HG02852 (cell line): ENCODE data around the gene ALOXE3.
"Not testable (repeated sequence)": the region's sequence is repeated elsewhere in the genome, so short reads cannot be mapped to it uniquely, and the experiment has no call there.

Experiments used
- ATAC-seq: cut with Tn5 transposase; IDR thresholded peaks from one replicate; pipeline ENCODE4 v1.9.1; 2021; ENCODE audit warnings: mild to moderate bottlenecking, moderate library complexity; ENCODE audit not compliant: unreplicated experiment

ALOXE3 gene

DNA sequence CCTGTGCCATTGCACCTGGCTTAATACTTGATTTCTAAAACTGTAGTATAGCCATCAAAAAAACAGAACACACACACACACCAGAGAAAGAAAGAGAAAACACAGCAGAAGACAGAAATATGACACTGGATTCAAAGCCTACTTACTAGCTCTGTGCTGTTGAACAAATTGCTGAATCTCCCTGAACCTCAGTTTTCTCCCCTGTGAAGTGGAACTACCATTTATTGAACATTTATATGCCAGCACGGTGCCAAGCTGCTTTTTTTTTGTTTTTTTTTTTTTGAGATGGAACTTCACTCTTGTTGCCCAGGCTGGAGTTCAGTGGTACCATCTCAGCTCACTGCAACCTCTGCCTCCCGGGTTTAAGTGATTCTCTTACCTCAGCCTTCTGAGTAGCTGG, 17.6 kb downstream of the ALOXE3 start:
- no peak for ATAC-seq

DNA sequence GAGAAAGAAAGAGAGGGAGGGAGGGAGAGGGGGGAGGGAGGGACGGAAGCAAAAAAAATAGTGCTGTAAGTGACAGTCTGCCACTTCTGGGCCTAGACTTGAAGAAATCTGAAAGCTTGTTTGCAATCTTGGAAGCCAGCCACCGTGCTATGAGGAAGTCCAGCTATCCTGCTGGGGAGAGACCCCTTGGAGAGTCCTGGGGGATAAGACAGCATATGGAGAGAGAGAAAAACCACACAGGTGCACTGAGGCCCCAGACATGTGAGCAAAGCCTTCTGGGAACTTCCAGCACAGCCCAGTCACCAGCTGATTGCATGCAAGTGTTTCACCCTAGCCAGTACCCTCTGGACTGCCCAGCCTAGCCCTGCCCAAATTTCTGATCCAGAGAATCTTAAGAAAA, 18.2 kb downstream of the ALOXE3 start:
- ATAC-seq = no peak

DNA sequence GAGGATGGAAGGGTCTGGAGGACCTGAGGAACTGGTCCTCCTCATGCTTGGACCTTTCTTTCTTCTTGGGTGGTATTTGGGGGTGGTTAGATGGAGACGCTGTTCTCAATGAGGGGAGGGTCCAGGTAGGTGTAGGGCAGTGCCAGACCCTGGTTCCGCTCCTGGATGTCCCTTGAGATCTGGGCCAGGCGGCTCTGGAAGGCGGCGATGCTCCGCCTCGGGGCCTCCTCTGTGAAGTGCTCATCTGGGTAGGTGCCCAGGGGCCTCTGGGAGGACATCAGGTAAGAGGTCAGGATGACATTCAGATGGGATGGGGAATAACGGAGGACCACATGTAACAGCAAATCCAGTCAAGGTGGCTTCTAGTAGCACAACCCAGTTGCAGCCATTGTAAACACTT, 21.8 kb downstream of the ALOXE3 start:
- no peak for ATAC-seq

DNA sequence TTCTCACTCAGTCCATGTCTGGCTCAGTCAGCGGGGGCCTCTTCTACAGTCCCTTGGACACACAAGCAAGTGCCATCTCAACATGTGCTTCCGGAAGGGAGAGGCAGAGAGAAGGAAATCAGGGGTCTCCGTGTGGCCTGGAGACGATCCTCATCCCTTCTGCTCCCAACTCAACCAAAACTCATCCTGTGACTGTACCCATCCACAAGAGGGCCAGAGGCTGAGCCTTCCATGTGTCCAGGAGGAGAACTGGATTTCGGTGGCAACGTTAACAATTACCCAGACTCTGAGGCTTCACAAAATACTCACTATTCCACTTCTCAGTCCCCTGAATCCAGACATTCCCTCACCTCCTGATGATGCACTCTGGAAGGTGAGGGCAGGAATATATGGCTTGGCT, 23.0 kb downstream of the ALOXE3 start:
- no peak for ATAC-seq

DNA sequence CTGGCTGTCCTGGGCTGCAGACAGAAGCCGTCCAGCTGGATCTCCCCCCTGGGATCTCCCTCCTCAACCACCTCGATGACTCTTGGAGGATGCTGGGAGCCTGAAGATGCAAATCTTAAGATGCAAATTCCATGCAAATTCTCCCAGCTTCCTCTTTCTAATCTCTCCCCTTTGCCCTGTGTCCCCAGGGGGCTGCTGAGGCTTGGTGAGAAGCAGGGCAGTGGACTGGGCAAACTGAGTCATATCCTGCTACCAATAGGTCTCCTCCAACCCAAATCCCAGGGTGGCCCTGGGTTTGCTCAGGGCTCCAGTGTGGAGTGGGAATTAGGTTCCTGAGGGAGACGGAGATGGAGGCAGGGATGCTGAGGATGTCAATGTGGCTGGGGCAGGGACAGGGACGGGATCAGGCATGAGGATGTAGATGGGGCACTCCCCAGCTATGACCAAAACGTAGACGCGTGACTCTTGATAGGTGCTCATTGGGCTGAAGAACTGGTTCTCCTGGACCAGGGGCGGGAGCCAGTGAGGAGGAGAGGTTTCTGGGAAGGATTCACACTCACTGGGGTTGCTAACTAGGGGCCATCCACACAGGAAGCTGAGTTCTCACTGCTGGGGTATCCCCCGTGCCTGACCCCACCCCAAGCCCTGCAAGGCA, 27.2 kb downstream of the ALOXE3 start:
- ATAC-seq = no peak

DNA sequence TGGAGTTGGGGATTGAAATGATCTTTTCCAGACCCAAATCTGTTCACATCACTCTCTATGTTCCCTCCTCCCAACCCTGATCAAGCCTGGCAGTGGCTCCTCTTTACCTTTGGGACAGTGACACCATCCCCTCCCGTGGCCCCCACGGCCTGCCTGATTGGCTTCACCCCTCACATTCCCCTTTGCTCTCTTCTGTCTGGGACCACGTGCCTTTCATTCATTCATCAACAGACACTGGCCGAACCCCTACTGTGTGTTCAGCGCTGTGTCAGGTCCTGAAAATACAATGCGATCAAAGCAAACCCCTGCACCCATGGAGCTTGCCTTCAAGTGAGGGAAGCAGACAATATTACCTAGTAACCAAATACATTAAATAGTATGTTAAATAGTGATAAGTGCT, 28.6 kb downstream of the ALOXE3 start:
- no peak for ATAC-seq

DNA sequence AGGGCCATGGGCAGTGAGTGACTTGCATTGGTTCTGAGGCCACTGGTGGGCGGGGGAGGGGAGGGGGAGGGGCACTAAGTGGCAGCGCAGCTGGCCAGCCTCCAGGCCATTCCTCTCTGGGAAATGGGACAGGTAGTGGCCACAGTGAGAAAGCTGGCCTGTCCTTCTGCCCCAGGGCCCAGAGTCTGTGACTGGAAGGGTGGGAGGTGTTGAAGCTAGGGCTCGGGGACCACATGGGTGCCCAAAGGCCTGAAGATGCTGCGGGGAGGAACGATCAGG, 30.4 kb downstream of the ALOXE3 start:
- no peak for ATAC-seq

DNA sequence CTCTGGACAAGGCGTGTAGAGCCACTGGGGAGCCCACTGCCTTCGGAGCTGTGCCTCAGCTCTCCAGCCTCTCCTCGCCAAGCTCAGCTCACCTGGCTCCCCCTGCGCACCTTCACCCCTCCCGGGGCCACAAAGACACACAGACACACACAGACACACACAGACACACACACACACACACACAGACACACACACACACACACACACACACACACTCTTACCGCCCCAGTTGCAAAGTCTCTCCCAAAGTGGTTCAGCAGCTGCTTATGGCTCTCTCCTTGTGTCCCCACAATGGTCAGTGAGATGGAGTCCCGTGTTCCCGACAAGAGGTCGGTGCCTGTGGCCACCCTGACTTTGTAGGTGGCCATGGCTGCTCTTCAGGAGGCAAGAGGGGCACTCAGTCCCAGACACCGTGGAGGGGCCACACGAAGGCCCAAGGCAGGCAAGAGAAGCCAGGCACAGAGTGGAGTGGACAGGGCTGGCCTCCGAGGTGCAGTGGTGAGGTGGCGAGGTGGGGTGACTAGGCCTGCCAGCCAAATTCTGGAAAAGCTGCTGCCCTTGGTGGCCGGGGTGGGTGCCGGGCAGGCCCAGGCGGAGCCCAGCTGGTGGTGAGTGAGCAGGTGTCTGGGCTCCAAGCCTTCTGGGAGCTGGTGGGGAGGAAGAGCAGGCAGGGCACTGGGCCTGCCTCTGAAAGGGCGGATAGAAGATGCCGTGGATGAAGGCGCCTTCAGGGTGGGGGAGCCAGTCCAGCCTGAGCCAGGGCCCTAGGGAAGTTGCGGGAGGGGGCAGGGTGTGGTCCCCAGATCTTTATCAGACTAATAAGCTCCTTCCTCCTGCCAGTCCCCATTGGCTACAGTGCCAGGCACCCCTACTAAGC, 31.0 kb downstream of the ALOXE3 start, which contains the start of gene ALOX12B:
TSS of gene ALOX12B (minus strand) at position 642 of the 877 bp plus-strand sequence. CDS start at position 368, 274 bp downstream.
- ATAC-seq = no peak

DNA sequence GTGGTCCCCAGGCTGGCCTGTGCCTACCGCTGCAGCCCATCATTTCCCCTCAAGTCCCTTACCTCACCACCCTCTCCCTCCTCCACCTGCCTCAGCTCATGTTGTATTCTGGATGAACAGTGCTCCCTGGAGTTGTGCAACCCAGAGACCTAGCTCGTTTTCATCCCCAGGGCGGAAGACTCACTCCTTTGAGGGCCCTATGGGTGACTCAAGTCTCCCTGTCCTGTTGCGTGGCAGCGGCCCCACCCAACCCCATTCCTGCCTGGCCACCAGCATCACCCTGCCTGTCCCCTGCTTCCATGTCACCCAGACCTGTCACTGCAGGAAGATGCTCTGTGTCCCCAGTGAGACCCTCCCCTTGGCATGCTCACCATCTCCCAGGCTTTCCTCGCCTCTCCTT, 34.1 kb downstream of the ALOXE3 start:
- no peak for ATAC-seq

DNA sequence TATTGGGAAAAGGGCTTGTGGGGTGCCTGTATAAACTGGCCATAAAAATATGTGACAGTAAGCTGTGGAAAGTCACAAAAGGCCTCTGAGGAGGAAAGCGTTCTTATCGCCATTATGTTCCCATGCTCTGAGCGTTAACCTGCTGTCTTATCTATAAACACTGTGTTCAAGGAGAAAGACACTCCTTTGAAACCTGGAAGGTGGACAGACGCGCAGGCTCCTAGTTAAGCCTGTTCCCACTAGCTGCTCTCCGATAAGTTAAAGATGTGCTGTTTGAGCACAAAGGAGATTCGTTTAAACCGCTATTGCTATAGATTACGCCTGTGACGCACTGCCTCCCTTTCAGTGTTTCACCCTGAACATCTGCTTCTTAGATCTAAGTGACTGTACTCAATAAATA, 36.0 kb downstream of the ALOXE3 start:
- no peak for ATAC-seq

DNA sequence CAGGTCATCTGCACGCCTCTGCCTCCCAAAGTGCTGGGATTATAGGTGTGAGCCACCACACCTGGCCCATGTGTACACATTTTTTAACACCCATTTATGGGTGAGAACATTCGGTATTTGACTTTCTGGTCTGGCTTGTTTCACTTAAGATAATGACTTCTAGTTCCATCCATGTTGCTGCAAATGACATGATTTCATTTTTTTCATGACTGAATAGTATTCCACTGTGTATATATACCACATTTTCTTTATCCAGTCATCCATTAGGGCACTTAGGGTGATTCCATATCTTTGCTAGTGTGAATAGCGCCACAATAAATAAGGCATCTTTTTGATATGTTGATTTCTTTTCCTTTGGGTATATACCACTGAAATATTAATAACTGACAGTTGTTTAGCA, 36.4 kb downstream of the ALOXE3 start:
- ATAC-seq = no peak

DNA sequence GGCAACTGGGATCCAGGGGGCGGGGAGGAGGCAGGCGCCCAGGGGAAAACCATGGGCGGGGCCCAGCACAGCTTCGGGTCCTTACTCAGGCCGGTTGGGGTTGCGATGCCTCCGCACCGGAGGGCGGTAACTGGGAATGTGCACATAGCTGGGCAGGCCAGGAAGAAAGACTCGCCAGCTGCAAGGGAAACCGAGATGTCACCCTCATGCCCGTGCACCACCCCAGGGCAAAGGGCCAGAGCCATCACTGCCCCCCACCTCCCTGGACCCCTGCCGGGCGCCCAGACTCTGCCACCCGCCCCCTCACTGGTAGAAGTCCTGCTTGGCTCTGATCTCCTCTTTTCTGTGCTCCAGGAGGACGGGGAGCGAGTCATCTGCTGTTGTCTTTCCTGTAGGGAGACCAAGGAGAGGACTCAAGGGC, 37.5 kb downstream of the ALOXE3 start:
- no peak for ATAC-seq

DNA sequence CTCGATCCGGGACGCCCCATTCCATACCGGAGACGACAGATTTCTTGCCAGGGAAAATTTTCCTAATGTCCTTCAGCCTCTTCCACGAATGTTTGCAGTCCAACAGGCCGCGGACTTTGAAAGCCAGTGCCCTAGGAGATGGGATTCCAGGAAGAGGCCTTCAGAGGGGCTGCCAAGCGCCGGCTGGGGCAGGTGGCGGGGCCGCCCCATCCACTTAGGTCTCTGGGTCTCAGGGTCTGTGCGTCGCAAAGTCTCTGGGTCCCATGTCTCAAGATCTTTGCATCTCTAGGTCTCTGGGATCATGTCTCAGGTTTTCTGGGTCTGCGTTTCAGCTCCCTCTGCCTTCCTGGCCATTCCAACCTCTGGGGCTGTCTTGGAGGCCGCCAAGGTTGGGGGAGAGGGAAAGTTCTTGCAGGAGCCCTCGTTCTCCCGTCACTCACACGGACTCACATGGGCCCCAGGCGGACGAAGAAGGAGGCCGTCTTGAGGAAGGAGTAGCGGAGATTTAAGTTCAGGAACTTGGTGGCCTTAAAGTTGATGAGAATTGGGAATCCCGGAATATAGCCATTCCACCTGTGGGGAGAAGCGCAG, 38.0 kb downstream of the ALOXE3 start:
- ATAC-seq = no peak

DNA sequence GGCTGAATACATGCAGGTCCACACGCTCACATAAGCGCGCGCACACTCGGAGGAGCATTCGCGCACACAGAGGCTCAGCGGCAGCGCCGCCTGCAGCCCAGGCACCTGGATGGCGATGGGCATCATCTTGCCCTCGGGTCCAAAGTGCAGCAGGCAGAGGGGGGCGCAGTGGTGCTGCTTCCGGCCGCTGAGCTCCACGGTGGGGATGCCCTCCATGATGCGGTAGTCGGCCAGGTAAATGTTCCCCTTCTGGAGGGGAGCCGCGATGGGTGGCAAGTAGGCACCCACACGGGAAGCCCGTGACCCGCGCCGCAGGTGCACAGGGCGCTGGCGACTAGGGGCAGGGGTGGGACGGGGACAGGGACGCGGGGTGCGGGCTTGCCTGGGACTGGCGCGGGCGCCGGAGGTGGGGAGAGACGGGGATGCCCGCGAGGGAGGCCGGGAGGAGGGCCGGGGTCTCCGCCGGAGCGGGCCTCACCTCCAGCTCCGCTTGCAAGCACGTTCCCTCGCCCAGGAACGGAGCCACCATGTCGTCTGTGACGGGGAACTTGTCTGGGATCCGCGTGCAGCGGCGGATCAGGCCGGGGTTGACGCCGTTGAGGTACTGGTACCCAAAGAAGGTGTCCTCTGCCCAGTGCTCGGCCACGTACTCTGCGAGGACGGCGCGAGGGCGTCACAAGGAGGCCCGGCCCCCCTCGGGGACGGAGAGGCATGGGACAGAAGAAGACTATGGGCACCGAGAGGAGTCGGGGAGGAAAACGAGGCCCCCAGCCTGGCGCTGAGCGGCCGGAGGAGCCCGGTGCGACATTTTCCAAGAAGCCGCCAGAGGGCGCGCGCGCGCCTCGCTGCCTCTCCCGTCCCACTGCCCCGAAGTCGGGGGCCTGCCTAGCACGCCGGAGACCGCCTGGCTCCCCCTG, 38.8 kb downstream of the ALOXE3 start:
- no peak for ATAC-seq

DNA sequence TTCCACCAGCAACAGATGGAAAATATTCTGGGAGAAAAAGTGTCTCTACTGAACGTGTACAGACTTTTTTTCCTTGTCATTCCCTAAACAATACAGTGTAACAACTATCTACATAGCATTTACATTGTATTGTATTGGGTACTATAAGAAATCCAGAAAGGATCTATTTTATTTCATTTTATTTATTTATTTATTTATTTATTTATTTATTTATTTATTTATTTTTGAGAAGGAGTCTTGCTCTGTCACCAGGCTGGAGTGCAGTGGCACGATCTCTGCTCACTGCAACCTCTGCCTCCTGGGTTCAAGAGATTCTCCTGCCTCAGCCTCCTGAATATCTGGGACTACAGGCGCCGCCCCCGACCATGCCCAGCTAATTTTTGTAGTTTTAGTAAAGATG, 40.4 kb downstream of the ALOXE3 start:
- not testable (repeated sequence) for ATAC-seq

DNA sequence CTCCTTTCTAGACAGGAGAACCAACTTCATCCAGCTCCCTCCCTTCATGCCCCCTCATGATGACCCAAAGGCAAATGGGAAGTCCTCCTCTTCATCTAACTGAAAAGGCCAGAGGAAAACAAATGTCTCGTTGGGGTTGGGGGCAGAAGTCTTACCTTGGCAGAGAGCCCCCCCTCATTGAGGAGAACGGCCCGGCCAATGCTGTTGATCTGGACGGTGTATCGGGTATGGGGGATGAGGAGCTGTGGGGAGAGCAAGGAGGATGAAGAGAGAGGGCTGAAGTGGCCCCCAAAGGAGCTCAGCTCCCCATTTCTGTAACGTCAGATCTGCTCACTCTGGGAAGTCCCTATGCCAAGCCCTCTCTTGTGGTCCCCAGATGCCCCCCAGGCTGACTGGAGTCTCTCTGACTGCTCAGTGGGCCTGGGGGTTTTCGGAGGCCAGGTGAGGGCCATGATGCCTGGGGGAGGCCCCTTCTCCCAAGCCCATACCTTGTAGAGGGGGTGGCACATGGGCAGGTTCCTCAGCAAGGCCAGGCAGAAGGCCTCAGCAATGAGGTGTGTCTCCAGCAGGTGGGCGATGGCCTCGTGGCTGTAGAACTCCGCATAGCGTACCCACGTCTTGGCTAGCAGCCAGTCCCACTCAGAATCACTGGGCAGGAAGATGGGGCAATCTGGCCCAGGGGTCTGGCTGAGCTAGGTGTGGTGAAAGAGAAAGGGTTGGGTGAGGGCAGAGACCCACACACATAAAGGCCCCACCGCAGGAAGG, 41.6 kb downstream of the ALOXE3 start:
- ATAC-seq = no peak

DNA sequence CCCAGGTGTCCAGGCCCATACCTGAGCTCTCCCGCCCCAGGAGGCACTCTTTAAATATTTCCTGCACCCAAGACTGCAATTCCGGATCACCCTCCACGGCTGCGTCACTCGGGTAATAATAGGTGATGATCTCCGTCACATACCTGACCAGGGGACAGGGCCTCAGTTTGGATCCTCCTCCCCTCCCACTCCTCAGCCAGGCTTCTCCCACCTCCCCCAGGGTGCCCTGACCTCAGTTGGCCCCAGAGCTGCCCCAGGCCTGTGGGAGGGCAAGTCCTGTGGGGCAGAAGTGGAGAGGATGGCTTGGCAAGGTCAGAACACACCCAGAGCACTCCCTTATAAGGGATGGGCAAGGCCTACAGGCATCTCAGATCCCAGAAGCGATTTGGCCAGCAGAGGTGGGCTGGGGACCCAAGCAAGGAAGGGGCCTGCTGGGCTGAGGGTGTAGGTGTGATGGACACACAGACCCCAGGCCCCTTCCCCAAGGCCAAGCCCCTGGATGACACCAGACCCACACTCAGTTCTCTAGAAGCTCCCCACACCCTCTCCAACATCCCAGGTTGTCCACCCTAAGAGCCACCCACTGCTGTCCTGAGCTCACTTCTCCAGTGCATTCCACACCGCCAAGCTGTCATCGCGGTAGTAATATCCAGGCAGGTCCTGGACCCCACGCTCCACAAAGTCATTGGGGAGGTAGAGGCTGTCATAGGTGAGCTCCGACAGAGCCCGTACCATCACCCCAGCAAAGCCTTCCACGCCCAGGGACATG, 42.6 kb downstream of the ALOXE3 start:
- no peak for ATAC-seq

DNA sequence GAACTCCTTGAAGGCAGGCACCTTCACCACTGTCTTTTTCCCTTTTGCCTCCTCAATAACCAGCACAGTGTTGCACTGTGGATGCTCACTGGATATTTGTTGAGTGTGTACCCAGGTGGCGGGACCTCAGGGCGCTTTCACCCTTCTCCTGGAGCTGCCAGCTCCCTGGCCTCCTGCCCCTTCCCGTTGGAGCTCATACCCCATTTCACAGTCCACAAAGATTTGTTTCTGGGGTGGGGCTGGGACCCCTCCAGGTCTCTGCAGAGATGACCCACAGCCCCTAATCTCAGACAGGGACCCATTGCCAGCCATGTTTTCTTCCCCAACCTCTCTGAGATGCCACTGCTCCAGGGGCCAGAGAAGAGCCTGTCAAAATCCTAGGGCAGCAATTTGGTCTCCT, 43.2 kb downstream of the ALOXE3 start:
- no peak for ATAC-seq

DNA sequence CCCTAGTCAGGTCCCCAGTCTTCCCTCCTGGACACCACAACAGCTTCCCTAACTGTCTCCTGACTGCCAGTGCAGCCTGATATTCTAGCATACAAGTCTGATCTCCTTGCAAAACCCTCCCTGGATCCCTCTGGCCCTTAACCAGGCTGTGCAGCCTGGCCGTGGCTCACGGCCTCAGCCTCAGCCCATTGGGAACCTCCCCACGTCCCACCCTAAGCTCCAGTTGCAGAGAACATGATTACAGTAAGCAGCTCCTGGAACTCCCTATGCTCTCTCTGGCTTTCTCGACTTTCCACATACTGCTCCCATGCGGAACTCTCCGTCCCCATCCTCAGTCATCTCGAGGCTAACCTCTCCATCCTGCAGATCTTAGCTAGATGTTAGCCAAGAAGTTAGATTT, 43.8 kb downstream of the ALOXE3 start:
- ATAC-seq = no peak
